Measurements from ENCODE around the gene HPD. TPM values are rescaled to one million over a fixed set of nuclear protein-coding genes. Genes with fewer than 3 reads are reported as not detected.
A peak's percentile ranks its signal among the peaks of the same experiment; 100 is the strongest.

The HPD gene
- total RNA-seq, 2 experiments from 2014 or later = not detected

- Histone ChIP-seq H4K20me1 (ENCODE audit: insufficient read depth, low read length) (no peaks in the 10 kb centered on the region), H3K4me3 (ENCODE audit: low read depth, low read length, poor library complexity, severe bottlenecking) (peak overlapping the region; percentile 40), H3K9me3 (ENCODE audit: low read length) (no peaks in the 10 kb centered on the region), H3K4me1 (ENCODE audit: insufficient read depth, low read length, poor library complexity, severe bottlenecking) (peaks cover 56% of the 10 kb centered on the region), H3K79me2 (ENCODE audit: insufficient read depth, low read depth, low read length) (peaks cover 16% of the 10 kb centered on the region; the same call in 1 of the 2 replicates), H3K27ac (ENCODE audit: low read depth, low read length, poor library complexity, severe bottlenecking) (peak overlapping the region; percentile 26), H3K9me2 (ENCODE audit: insufficient read depth, low read length) (no peaks in the 10 kb centered on the region), H3K4me2 (ENCODE audit: low read length) (peak overlapping the region; percentile 58; the same call in 1 of the 2 replicates), H2AFZ (ENCODE audit: low read length) (no peak overlapping the region), H3K36me3 (ENCODE audit: insufficient read depth, low read length) (peaks cover 9% of the 10 kb centered on the region; the same call in 1 of the 2 replicates)
- intact Hi-C loops (cut with micrococcal nuclease; ENCODE audit: unreplicated experiment) = no loop called here
- ChIA-PET CTCF (ENCODE audit: unreplicated experiment) (interaction anchor here (1.0 kb wide), 1 partner anchor 13 kb away, joined by 3 read pairs; no protein-coding TSS in a partner anchor), POLR2A (interaction anchor here (0.6 kb wide), 3 partner anchors 8 to 210 kb away, joined by 3 to 4 read pairs (median 3); no protein-coding TSS in a partner anchor)
- TF ChIP-seq, protein P1, sequence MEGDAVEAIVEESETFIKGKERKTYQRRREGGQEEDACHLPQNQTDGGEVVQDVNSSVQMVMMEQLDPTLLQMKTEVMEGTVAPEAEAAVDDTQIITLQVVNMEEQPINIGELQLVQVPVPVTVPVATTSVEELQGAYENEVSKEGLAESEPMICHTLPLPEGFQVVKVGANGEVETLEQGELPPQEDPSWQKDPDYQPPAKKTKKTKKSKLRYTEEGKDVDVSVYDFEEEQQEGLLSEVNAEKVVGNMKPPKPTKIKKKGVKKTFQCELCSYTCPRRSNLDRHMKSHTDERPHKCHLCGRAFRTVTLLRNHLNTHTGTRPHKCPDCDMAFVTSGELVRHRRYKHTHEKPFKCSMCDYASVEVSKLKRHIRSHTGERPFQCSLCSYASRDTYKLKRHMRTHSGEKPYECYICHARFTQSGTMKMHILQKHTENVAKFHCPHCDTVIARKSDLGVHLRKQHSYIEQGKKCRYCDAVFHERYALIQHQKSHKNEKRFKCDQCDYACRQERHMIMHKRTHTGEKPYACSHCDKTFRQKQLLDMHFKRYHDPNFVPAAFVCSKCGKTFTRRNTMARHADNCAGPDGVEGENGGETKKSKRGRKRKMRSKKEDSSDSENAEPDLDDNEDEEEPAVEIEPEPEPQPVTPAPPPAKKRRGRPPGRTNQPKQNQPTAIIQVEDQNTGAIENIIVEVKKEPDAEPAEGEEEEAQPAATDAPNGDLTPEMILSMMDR (conservative IDR thresholded peaks at IDR 0.05; ENCODE audit: low read length) = no peak
- no peak for TF ChIP-seq EZH2phosphoT487 (IDR thresholded peaks at IDR 0.05; ENCODE audit: borderline replicate concordance, low read depth, low read length)
- BruUV-seq (replicated peaks) = no TSS peak
- no peak for DNase-seq (ENCODE audit: low spot score)
These were observed 59.9 kb downstream of the HPD start for GRCh38 chr12:121798787-121799155.

DNA sequence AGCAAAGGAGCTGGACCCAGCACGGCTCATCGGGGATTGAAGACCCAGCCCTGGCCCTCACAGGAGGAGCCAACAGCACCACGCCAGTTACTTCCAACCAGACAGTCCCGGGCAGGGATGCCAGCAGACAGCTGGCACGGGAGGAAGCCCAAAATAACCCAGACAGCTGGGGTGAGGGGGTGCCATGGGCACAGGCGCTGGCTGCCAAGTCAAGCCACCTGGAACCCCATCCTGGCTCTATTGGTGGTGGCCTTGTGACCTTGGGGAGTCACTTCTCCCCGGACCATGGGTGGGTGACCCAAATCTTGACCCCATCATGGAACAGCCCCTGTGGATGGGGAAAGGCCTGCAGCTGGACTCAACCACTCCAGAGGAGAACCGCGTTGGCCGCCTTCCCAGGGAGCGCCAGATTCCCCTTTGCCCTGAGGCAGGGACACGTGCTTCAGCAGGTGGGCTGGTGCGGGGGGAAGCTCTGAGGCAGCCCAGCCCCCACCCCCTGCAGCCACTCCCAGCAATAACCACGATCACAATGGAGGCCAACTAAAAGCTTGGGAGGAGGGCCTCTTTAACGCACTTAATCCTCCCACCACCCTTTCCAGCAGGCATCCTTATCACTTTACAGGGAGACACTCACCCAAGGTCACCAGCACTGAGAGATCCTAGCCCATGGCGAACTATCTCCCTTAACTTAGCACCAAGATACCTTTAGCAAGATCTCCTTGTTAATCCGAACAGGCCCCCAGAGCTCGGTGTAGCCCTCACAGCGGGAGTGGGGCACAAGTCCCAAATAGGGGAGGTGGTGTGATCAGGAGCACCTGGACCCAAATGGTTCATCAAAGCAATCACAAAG, 60.5 kb downstream of the HPD start:
- H3K9me2 ChIP-seq (ENCODE audit: insufficient read depth, low read length) = no peaks in the 10 kb centered on the region
- peaks cover 9% of the 10 kb centered on the region; the same call in 1 of the 2 replicates for H3K36me3 ChIP-seq (ENCODE audit: insufficient read depth, low read length)
- H3K79me2 ChIP-seq (ENCODE audit: insufficient read depth, low read depth, low read length) = peaks cover 16% of the 10 kb centered on the region; the same call in 1 of the 2 replicates
- ChIA-PET POLR2A (interaction anchor here (0.6 kb wide), 3 partner anchors 9 to 211 kb away, joined by 3 to 4 read pairs (median 3); no protein-coding TSS in a partner anchor), CTCF (ENCODE audit: unreplicated experiment) (interaction anchor here (1.0 kb wide), 1 partner anchor 14 kb away, joined by 3 read pairs; no protein-coding TSS in a partner anchor)
- intact Hi-C loops (cut with micrococcal nuclease; ENCODE audit: unreplicated experiment) = no loop called here
- H3K4me3 ChIP-seq (ENCODE audit: low read depth, low read length, poor library complexity, severe bottlenecking) = no peak overlapping the region
- peaks cover 55% of the 10 kb centered on the region for H3K4me1 ChIP-seq (ENCODE audit: insufficient read depth, low read length, poor library complexity, severe bottlenecking)
- TF ChIP-seq, protein P1 (conservative IDR thresholded peaks at IDR 0.05; ENCODE audit: low read length) = no peak
- TF ChIP-seq EZH2phosphoT487 (IDR thresholded peaks at IDR 0.05; ENCODE audit: borderline replicate concordance, low read depth, low read length) = no peak
- DNase-seq (ENCODE audit: low spot score) = no peak
- BruUV-seq (replicated peaks) = no TSS peak
- H3K27ac ChIP-seq (ENCODE audit: low read depth, low read length, poor library complexity, severe bottlenecking) = no peak overlapping the region
- peak overlapping the region; percentile 58; the same call in 1 of the 2 replicates for H3K4me2 ChIP-seq (ENCODE audit: low read length)
- H2AFZ ChIP-seq (ENCODE audit: low read length) = no peak overlapping the region
- no peaks in the 10 kb centered on the region for H4K20me1 ChIP-seq (ENCODE audit: insufficient read depth, low read length)
- no peaks in the 10 kb centered on the region for H3K9me3 ChIP-seq (ENCODE audit: low read length)
